GM12892 (cell line): ENCODE measurements around the gene PIGU.

Source experiments
- POLR2A ChIP-seq: IDR thresholded peaks from 2 replicates; pipeline ENCODE4 v1.6.1; 2011; ENCODE audit warnings: low read depth, low read length, control low read depth
- POLR2AphosphoS5 ChIP-seq: IDR thresholded peaks from 2 replicates; pipeline ENCODE4 v1.6.1; 2011; ENCODE audit warnings: low read depth, low read length, control low read depth

- TF ChIP-seq POLR2A = no peak
- TF ChIP-seq POLR2AphosphoS5 = no peak
Observed at GRCh38 chr20:34569598-34569997, 107.3 kb downstream of the PIGU start.
